HepG2 (cell line): ENCODE results near the gene KRTAP12-1. TPM values are rescaled to one million over a fixed set of nuclear protein-coding genes. Genes with fewer than 3 reads are reported as not detected.

ENCODE experiments used
- ATAC-seq: fragments of 200-7000 bp; cut with Tn5 transposase; 3 replicates; pipeline ENCODE4 v1.9.1; 2020; ENCODE audit warnings: mild to moderate bottlenecking, moderate library complexity
- BruUV-seq: library from RNA; stranded (reverse); fragments of 400-500 nt; replicated peaks from 2 replicates; lab custom pipeline; 2021; lab: Mats Ljungman, UMichigan
- CTCF ChIA-PET: fragments of 300-600 bp; formaldehyde crosslinking; extraction: SDS; loops from one replicate; lab custom pipeline; 2021; ENCODE audit warnings: low total read pairs, inconsistent platforms, low intra/inter-chr PET ratio; lab: Yijun Ruan, JAX
- POLR2A ChIA-PET: fragments of 350-600 bp; sonication (Branson Sonifier 250); formaldehyde crosslinking; loops from one replicate; lab custom pipeline; 2020; ENCODE audit warnings: antibody characterized with exemption, inconsistent platforms; lab: Yijun Ruan, JAX
- DNase-seq: peaks from one replicate; pipeline ENCODE4 v3.0.0-alpha.2; 2015; ENCODE audit warnings: low spot score
- FAIRE-seq: peaks from 3 replicates; lab custom pipeline; 2011; peaks lifted over from hg19 to GRCh38; lab: Jason Lieb, UNC
- H2AFZ ChIP-seq: one replicate; pipeline ENCODE4 v1.6.1; 2011; ENCODE audit warnings: low read length, inconsistent platforms
- H3K27ac ChIP-seq: fragments of 300-600 bp; 3 replicates; pipeline ENCODE4 v1.8.0; 2011; ENCODE audit warnings: mixed run types, mild to moderate bottlenecking, mixed read lengths, low read length, inconsistent platforms; ENCODE audit not compliant: insufficient read depth; ENCODE audit errors: extremely low read length
- H3K27me3 ChIP-seq, 2 experiments: fragments of 200-600 bp in 1 of 2; 2 replicates in 1 of 2; 3 replicates in 1 of 2; pipeline versions ENCODE4 v1.6.0 to v1.8.0; 2011; ENCODE audit warnings: low read length in 2 of 2, mild to moderate bottlenecking in 2 of 2, moderate library complexity in 2 of 2, inconsistent platforms in 1 of 2; ENCODE audit not compliant: insufficient read depth in 2 of 2, control insufficient read depth in 1 of 2
- H3K36me3 ChIP-seq, 2 experiments: fragments of 200-600 bp in 1 of 2; replicated peaks in 1 of 2; 2 replicates in 1 of 2; 3 replicates in 1 of 2; pipeline versions ENCODE4 v1.5.1 to v1.8.0; 2011; ENCODE audit warnings: low read length in 2 of 2, inconsistent platforms in 1 of 2; ENCODE audit not compliant: insufficient read depth in 2 of 2, control insufficient read depth in 1 of 2
- H3K4me1 ChIP-seq: 2 replicates; pipeline ENCODE4 v1.5.1; 2012; ENCODE audit warnings: low read length, inconsistent platforms; ENCODE audit not compliant: insufficient read depth
- H3K4me2 ChIP-seq: 2 replicates; pipeline ENCODE4 v1.6.0; 2011; ENCODE audit warnings: low read depth, low read length, inconsistent platforms
- H3K4me3 ChIP-seq, 3 experiments: fragments of 200-600 bp in 1 of 3; sonication (generic), shearing (Covaris generic) in 1 of 3; replicated peaks in 1 of 3; 2 replicates each; pipeline ENCODE4 v1.5.1; 2011 to 2016; ENCODE audit warnings: low read length in 3 of 3, inconsistent platforms in 2 of 3, low read depth in 2 of 3, mild to moderate bottlenecking in 2 of 3, control low read depth in 1 of 3, mixed read lengths in 1 of 3; ENCODE audit not compliant: insufficient read depth in 1 of 3
- H3K79me2 ChIP-seq: one replicate; pipeline ENCODE4 v1.6.1; 2011; ENCODE audit warnings: low read length, inconsistent platforms; ENCODE audit not compliant: insufficient read depth
- H3K9ac ChIP-seq: 2 replicates; pipeline ENCODE4 v1.6.0; 2011; ENCODE audit warnings: mild to moderate bottlenecking, low read depth, low read length, inconsistent platforms; ENCODE audit not compliant: insufficient read depth
- H3K9me3 ChIP-seq: 2 replicates; pipeline ENCODE4 v1.5.1; 2012; ENCODE audit warnings: mild to moderate bottlenecking, low read length
- H4K20me1 ChIP-seq: 2 replicates; pipeline ENCODE4 v1.6.0; 2011; ENCODE audit warnings: inconsistent platforms, mild to moderate bottlenecking, low read length, moderate library complexity; ENCODE audit not compliant: insufficient read depth
- DPF2 ChIP-seq: sonication (generic); formaldehyde crosslinking; IDR thresholded peaks from 2 replicates; pipeline ENCODE4 v1.4.0; 2020; ENCODE audit warnings: mild to moderate bottlenecking, low read depth, missing genetic modification reagents, borderline replicate concordance
- KAT2B ChIP-seq: fragments of 150-350 bp; IDR thresholded peaks from 2 replicates; pipeline ENCODE4 v1.6.1; 2014; ENCODE audit warnings: low read depth, low read length, borderline replicate concordance
- STAT6 ChIP-seq: sonication (generic); formaldehyde crosslinking; IDR thresholded peaks from 2 replicates; pipeline ENCODE4 v1.4.0; 2020; ENCODE audit warnings: missing genetic modification reagents, mild to moderate bottlenecking, borderline replicate concordance
- WGBS: methylation state at CpG from one replicate; pipeline ENCODE4 v1.1.6; 2017; ENCODE audit warnings: low lambda C conversion rate; 5-methylcytosine and 5-hydroxymethylcytosine counted together
- in situ Hi-C: cut with HindIII; loops from 2 replicates; pipeline ENCODE4 v1.10.0; 2017; ENCODE audit warnings: low pct_unique_long_range_greater_than_20kb; ENCODE audit not compliant: extremely low pct_ligation_motif_present
- intact Hi-C: fragments of 100-400 bp; cut with micrococcal nuclease; formaldehyde crosslinking; loops from one replicate; pipeline ENCODE4 v1.10.0; 2022; ENCODE audit not compliant: unreplicated experiment
- polyA plus RNA-seq, 8 experiments: library from polyadenylated mRNA; depleted of rRNA in 3 of 8; stranded (reverse) in 7 of 8; unstranded in 1 of 8; fragments of >200 nt; fragmentation: Illumina TruSeq in 4 of 8; extraction: Trizol in 4 of 8; gene quantifications; 2 replicates each; pipeline versions ENCODE4 v1.2.1 to v1.2.3, GENCODE V29; 2011 to 2016; ENCODE audit warnings: low read depth in 4 of 8, missing spikeins in 1 of 8, mixed read lengths in 1 of 8; ENCODE audit not compliant: insufficient read depth in 1 of 8
- total RNA-seq, 5 experiments: library from RNA; depleted of rRNA; stranded (reverse); fragments of >200 nt; fragmentation: Illumina TruSeq; extraction: Trizol; gene quantifications; 2 replicates each; pipeline ENCODE4 v1.2.3, GENCODE V29; 2016; ENCODE audit warnings: low read depth in 1 of 5
- TF ChIP-seq, protein P1 (sequence below): IDR thresholded peaks from 2 replicates; pipeline ENCODE4 v1.6.1; 2016

KRTAP12-1 gene
- total and polyA plus RNA-seq, 2 of the 13 experiments (the other 11 are each of a cell fraction or from before 2014, with no cell fraction given) = not detected

DNA sequence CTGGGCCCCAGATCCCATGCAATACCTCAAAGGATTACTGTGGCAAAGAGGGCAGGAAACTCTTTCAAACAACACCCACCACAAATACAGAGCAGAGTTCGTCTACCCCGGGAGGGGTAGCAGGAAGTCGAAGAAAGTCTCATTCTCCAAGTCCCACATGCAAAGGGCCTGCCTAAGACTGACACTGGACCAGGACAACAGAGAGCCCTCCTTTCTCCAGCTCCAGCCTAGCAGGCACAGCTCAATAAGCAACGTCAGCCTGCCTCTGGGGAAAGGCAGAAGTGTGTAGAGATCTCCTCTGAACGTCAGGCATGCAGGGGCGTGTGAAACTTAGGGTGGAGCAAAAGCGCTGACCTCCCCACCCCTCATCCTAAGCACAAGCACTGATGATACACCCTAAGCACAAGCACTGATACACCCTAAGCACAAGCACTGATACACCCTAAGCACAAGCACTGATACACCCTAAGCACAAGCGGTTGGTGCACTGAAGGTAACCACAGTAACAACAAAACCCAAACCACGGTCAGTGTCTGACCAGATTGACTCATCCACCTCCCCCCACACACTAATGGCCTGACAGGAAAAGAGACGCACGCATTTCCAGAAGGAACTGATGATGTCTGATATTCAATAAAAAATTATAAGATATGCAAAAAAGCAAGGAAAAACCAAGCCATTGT is 22.9 kb downstream of the KRTAP12-1 start:
- ATAC-seq = no peak
- CTCF ChIA-PET = no interaction called here
- no peak for FAIRE-seq
- peaks cover 1 to 6% of the 10 kb centered on the region in 2 experiments; a peak in 2 of 5 replicates for H3K27me3 ChIP-seq
- intact Hi-C loops (no loop called here), in situ Hi-C loops (no loop called here)
- TF ChIP-seq, protein P1, sequence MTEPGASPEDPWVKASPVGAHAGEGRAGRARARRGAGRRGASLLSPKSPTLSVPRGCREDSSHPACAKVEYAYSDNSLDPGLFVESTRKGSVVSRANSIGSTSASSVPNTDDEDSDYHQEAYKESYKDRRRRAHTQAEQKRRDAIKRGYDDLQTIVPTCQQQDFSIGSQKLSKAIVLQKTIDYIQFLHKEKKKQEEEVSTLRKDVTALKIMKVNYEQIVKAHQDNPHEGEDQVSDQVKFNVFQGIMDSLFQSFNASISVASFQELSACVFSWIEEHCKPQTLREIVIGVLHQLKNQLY (CRISPR knock-in tag) = no peak
- TF ChIP-seq DPF2 (CRISPR knock-in tag) (no peak), KAT2B (no peak), STAT6 (CRISPR knock-in tag) (no peak)
- 20% methylated on average over 9 of the region's 11 CpGs for WGBS
- BruUV-seq = no TSS peak
- no peak overlapping the region for H3K9ac ChIP-seq
- no peak overlapping the region for H2AFZ ChIP-seq
- H3K79me2 ChIP-seq = no peaks in the 10 kb centered on the region
- H4K20me1 ChIP-seq = no peaks in the 10 kb centered on the region
- H3K4me1 ChIP-seq = peaks cover 9% of the 10 kb centered on the region; the same call in 1 of the 2 replicates
- no peaks in the 10 kb centered on the region for H3K36me3 ChIP-seq
- no peak overlapping the region for H3K4me2 ChIP-seq
- POLR2A ChIA-PET = no interaction called here
- DNase-seq = no peak
- H3K27ac ChIP-seq = no peak overlapping the region
- H3K9me3 ChIP-seq = peaks cover 4% of the 10 kb centered on the region; the same call in 1 of the 2 replicates
- H3K4me3 ChIP-seq = no peak overlapping the region
